DLD1 (cell line): Measurements from ENCODE around the gene CEP44.

Experiments
- in situ Hi-C: cut with HindIII; loops from 2 replicates; pipeline ENCODE4 v1.10.0; 2017; ENCODE audit warnings: low sequenced_read_pairs

Gene CEP44

GRCh38 chr4:174318829-174319764 lies 35.4 kb downstream of the CEP44 start:
- in situ Hi-C loops = no loop called here

GRCh38 chr4:174320494-174321199 lies 36.9 kb downstream of the CEP44 start:
- in situ Hi-C loops = no loop called here

- in situ Hi-C loops = no loop called here
Observed at GRCh38 chr4:174324236-174324635, 40.5 kb downstream of the CEP44 start.

- in situ Hi-C loops = no loop called here
Observed at GRCh38 chr4:174324725-174325124, 41.0 kb downstream of the CEP44 start.

GRCh38 chr4:174332741-174333493 lies 49.2 kb downstream of the CEP44 start:
- in situ Hi-C loops = no loop called here

- in situ Hi-C loops = no loop called here
Observed at GRCh38 chr4:174334628-174335027, 50.9 kb downstream of the CEP44 start.

GRCh38 chr4:174340714-174341113 lies 57.0 kb downstream of the CEP44 start:
- in situ Hi-C loops = no loop called here

- in situ Hi-C loops = no loop called here
Observed at GRCh38 chr4:174349156-174349555, 65.4 kb downstream of the CEP44 start.

GRCh38 chr4:174352061-174352819 lies 68.5 kb downstream of the CEP44 start:
- in situ Hi-C loops = loop anchor here (25.0 kb wide), 1 partner anchor 360 kb away; no protein-coding TSS in a partner anchor

GRCh38 chr4:174357321-174357720 lies 73.6 kb downstream of the CEP44 start:
- in situ Hi-C loops = loop anchor here (25.0 kb wide), 1 partner anchor 355 kb away; no protein-coding TSS in a partner anchor

GRCh38 chr4:174358410-174358809 lies 74.7 kb downstream of the CEP44 start:
- in situ Hi-C loops = loop anchor here (25.0 kb wide), 1 partner anchor 354 kb away; no protein-coding TSS in a partner anchor

- in situ Hi-C loops = loop anchor here (25.0 kb wide), 1 partner anchor 353 kb away; no protein-coding TSS in a partner anchor
Observed at GRCh38 chr4:174358829-174359228, 75.1 kb downstream of the CEP44 start.

- in situ Hi-C loops = loop anchor here (25.0 kb wide), 1 partner anchor 350 kb away; no protein-coding TSS in a partner anchor
Observed at GRCh38 chr4:174362340-174362739, 78.6 kb downstream of the CEP44 start.

- in situ Hi-C loops = loop anchor here (25.0 kb wide), 1 partner anchor 349 kb away; no protein-coding TSS in a partner anchor
Observed at GRCh38 chr4:174363782-174364181, 80.1 kb downstream of the CEP44 start.

- in situ Hi-C loops = loop anchor here (25.0 kb wide), 1 partner anchor 347 kb away; no protein-coding TSS in a partner anchor
Observed at GRCh38 chr4:174365018-174365587, 81.4 kb downstream of the CEP44 start.

GRCh38 chr4:174369985-174370384 lies 86.3 kb downstream of the CEP44 start:
- in situ Hi-C loops = loop anchor here (25.0 kb wide), 1 partner anchor 342 kb away; no protein-coding TSS in a partner anchor

- in situ Hi-C loops = loop anchor here (25.0 kb wide), 1 partner anchor 338 kb away; no protein-coding TSS in a partner anchor
Observed at GRCh38 chr4:174373821-174374220, 90.1 kb downstream of the CEP44 start.

GRCh38 chr4:174375422-174375821 lies 91.7 kb downstream of the CEP44 start:
- in situ Hi-C loops = loop anchor here (5.0 kb wide), 1 partner anchor 262 kb away; no protein-coding TSS in a partner anchor

GRCh38 chr4:174377613-174378012 lies 93.9 kb downstream of the CEP44 start:
- in situ Hi-C loops = loop anchor here (5.0 kb wide), 1 partner anchor 260 kb away; no protein-coding TSS in a partner anchor
